ENCODE measurements around the gene NELL2.
"Not testable (repeated sequence)": the region's sequence is repeated elsewhere in the genome, so short reads cannot be mapped to it uniquely, and the experiment has no call there.

The NELL2 gene

GRCh38 chr12:44875954-44876543 lies at the start of gene NELL2:
TSS of gene NELL2 (minus strand) at chr12:44876315. CDS start at chr12:44875869, 446 bp downstream.
- peak; percentile 24 for DNase-seq

GRCh38 chr12:44921736-44922135 lies 45.6 kb upstream of the NELL2 start:
- no peak for DNase-seq

GRCh38 chr12:44917141-44917540 lies 41.0 kb upstream of the NELL2 start:
- no peak for DNase-seq

- DNase-seq: no peak
Measured at GRCh38 chr12:44915958-44916357, 39.8 kb upstream of the NELL2 start.

GRCh38 chr12:44904321-44904720 lies 28.2 kb upstream of the NELL2 start:
- DNase-seq: no peak

- DNase-seq: not testable (repeated sequence)
Measured at GRCh38 chr12:44898108-44898507, 22.0 kb upstream of the NELL2 start.

- DNase-seq: no peak
Measured at GRCh38 chr12:44889926-44890325, 13.8 kb upstream of the NELL2 start.

- no peak for DNase-seq
Measured at GRCh38 chr12:44889162-44889561, 13.0 kb upstream of the NELL2 start.

- DNase-seq: no peak
Measured at GRCh38 chr12:44885902-44886301, 9.8 kb upstream of the NELL2 start.

- no peak for DNase-seq
Measured at GRCh38 chr12:44881197-44881596, 5.1 kb upstream of the NELL2 start.

- peak; percentile 2 for DNase-seq
Measured at GRCh38 chr12:44876544-44877410, 662 bp upstream of the NELL2 start.

- DNase-seq: no peak
Measured at GRCh38 chr12:44875417-44875953, 630 bp downstream of the NELL2 start.

- DNase-seq: no peak
Measured at GRCh38 chr12:44874981-44875416, 1.1 kb downstream of the NELL2 start.

GRCh38 chr12:44873898-44874297 lies 2.2 kb downstream of the NELL2 start:
- no peak for DNase-seq

GRCh38 chr12:44869503-44869902 lies 6.6 kb downstream of the NELL2 start:
- DNase-seq: no peak

- no peak for DNase-seq
Measured at GRCh38 chr12:44863867-44864266, 12.2 kb downstream of the NELL2 start.

GRCh38 chr12:44859998-44860689 lies 16.0 kb downstream of the NELL2 start:
- DNase-seq: no peak

- no peak for DNase-seq
Measured at GRCh38 chr12:44858226-44858855, 17.8 kb downstream of the NELL2 start.

- DNase-seq: no peak
Measured at GRCh38 chr12:44852483-44852882, 23.6 kb downstream of the NELL2 start.

GRCh38 chr12:44851586-44851985 lies 24.5 kb downstream of the NELL2 start:
- DNase-seq: no peak

- no peak for DNase-seq
Measured at GRCh38 chr12:44848703-44849085, 27.4 kb downstream of the NELL2 start.

- DNase-seq: no peak
Measured at GRCh38 chr12:44847888-44848702, 28.0 kb downstream of the NELL2 start.

All from COR-L47 (cell line).